Mucosa of descending colon (tissue), 3 donors: ENCODE results near the gene SLC28A1. TPM values are rescaled to one million over a fixed set of nuclear protein-coding genes. Genes with fewer than 3 reads are reported as not detected.

Experiments used
- ATAC-seq: fragments of 200-7000 bp; cut with Tn5 transposase; one replicate; pipeline ENCODE4 v1.9.1; 2020; ENCODE audit warnings: mild to moderate bottlenecking, moderate library complexity
- DNase-seq, 3 donors: peaks; one replicate each; pipeline ENCODE4 v3.0.0-alpha.2; 2020
- H3K36me3 ChIP-seq: fragments of 200-600 bp; one replicate; pipeline ENCODE4 v1.8.0; 2021; ENCODE audit warnings: low read depth, mild to moderate bottlenecking
- H3K4me1 ChIP-seq: fragments of 200-600 bp; one replicate; pipeline ENCODE4 v1.8.0; 2021; ENCODE audit warnings: low read depth, mild to moderate bottlenecking
- H3K4me3 ChIP-seq: fragments of 200-600 bp; one replicate; pipeline ENCODE4 v1.8.0; 2021; ENCODE audit warnings: mild to moderate bottlenecking
- H3K9me3 ChIP-seq: fragments of 200-600 bp; one replicate; pipeline ENCODE4 v1.8.0; 2021; ENCODE audit warnings: mild to moderate bottlenecking
- CTCF ChIP-seq: fragments of 200-600 bp; IDR thresholded peaks from one replicate; pipeline ENCODE4 v1.8.0; 2022; ENCODE audit warnings: antibody characterized with exemption, mild to moderate bottlenecking
- intact Hi-C, 2 donors: fragments of 100-400 bp; cut with DNase I in 1 of 2; cut with micrococcal nuclease in 1 of 2; formaldehyde crosslinking; loops; one replicate each; pipeline versions ENCODE4 v1.11.0 to v1.11.1; 2022; cut with DNase I, micrococcal nuclease
- total RNA-seq, 3 donors: library from RNA; stranded (reverse); fragmentation: NEBNext Ultra II Directional in 2 of 3; extraction: Animal tissue kit (Norgen Biotek cat#: 25700) in 2 of 3; gene quantifications; one replicate each; pipeline versions ENCODE4 v1.2.1 to v1.2.4, GENCODE V29; 2021 to 2023
- donor health status: DM: no; HTN: no; CAD: no; lungs with moderate emphysema.
- donor health status: DM: no; HTN: no; CAD: no.
- donor health status: DM: no; HTN: yes; CAD: no.

SLC28A1 gene
- total RNA-seq, 3 donors from 2014 or later: not detected

- Histone ChIP-seq H3K36me3 (no peaks in the 10 kb centered on the region), H3K4me1 (no peaks in the 10 kb centered on the region), H3K9me3 (no peaks in the 10 kb centered on the region), H3K4me3 (no peak overlapping the region)
- intact Hi-C loops: no loop called here
- ATAC-seq: no peak
- DNase-seq: no peak
- TF ChIP-seq CTCF: no peak
Observed at GRCh38 chr15:84938726-84939125, 54.3 kb downstream of the SLC28A1 start.

GRCh38 chr15:84940399-84940798, 55.9 kb downstream of the SLC28A1 start:
- DNase-seq (no peak), ATAC-seq (no peak)
- no peak overlapping the region for H3K4me3 ChIP-seq
- no peak for TF ChIP-seq CTCF
- H3K9me3 ChIP-seq: no peaks in the 10 kb centered on the region
- no peaks in the 10 kb centered on the region for H3K4me1 ChIP-seq
- intact Hi-C loops: no loop called here
- no peaks in the 10 kb centered on the region for H3K36me3 ChIP-seq

DNA sequence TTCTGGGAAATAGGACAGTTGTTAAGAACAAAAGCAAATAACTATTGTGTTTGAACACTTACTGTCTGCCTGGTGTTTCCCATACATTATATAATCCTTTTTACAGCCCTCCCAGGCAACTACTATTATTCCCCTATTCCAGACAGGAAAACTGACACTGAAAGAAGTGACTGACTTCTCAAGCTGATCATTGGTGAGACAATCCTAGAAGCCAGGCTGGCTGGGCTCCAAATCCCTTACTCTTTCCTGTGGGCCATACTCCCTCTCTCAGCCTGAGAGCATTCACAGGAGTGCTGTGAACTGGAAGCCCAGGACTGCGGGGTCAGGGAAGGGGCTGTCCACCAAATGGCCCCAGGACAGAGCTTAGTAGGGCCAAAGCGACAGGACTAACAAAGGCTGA, 58.0 kb downstream of the SLC28A1 start:
- no peak for TF ChIP-seq CTCF
- intact Hi-C loops: no loop called here

GRCh38 chr15:84944311-84944710, 59.8 kb downstream of the SLC28A1 start:
- no peaks in the 10 kb centered on the region for H3K4me1 ChIP-seq
- no peaks in the 10 kb centered on the region for H3K9me3 ChIP-seq
- no peaks in the 10 kb centered on the region for H3K36me3 ChIP-seq
- ATAC-seq: no peak
- no peak overlapping the region for H3K4me3 ChIP-seq
- intact Hi-C loops: no loop called here
- no peak for DNase-seq
- no peak for TF ChIP-seq CTCF

More for the DNA sequence above, 58.0 kb downstream of the SLC28A1 start:
- H3K4me1 ChIP-seq: no peaks in the 10 kb centered on the region
- DNase-seq: no peak
- no peaks in the 10 kb centered on the region for H3K9me3 ChIP-seq
- ATAC-seq: no peak
- H3K36me3 ChIP-seq: no peaks in the 10 kb centered on the region
- H3K4me3 ChIP-seq: no peak overlapping the region

DNA sequence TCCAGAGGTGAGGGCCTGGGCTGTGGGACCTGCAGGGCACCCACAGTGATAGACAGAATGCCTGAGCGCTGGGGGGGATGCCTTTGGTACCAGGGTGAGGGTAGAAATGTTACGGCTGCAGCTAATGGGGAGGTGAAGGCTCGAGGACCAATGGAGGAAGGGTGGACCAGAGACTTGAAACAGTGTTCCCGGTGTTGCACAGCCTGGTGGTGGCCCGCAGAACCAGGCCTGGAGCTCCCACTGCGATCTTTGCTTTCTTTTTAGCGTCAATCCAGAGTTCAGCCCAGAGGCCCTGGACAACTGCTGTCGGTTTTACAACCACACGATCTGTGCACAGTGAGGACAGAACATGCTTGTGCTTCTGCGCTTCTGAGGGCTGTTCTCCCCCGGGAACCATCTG, 60.4 kb downstream of the SLC28A1 start:
- Histone ChIP-seq H3K9me3 (no peaks in the 10 kb centered on the region), H3K36me3 (no peaks in the 10 kb centered on the region), H3K4me1 (no peaks in the 10 kb centered on the region), H3K4me3 (no peak overlapping the region)
- ATAC-seq (no peak), DNase-seq (no peak)
- TF ChIP-seq CTCF: no peak
- intact Hi-C loops: no loop called here
